HCT116 (cell line): ENCODE measurements around the gene DTX3L. TPM values are rescaled to one million over a fixed set of nuclear protein-coding genes. Genes with fewer than 3 reads are reported as not detected.

Source experiments
- ATAC-seq: fragments of 200-7000 bp; cut with Tn5 transposase; 2 replicates; pipeline ENCODE4 v1.9.1; 2020; ENCODE audit warnings: mild to moderate bottlenecking, moderate library complexity
- BruUV-seq: library from RNA; stranded (reverse); fragments of 400-500 nt; replicated peaks from 2 replicates; lab custom pipeline; 2021; lab: Mats Ljungman, UMichigan
- CTCF ChIA-PET: fragments of 300-600 bp; sonication (Branson Sonifier 250); formaldehyde crosslinking; loops from one replicate; lab custom pipeline; 2021; ENCODE audit warnings: antibody characterized with exemption; lab: Charles Lee
- POLR2A ChIA-PET: fragments of 300-600, 350-600 bp; sonication (Branson Sonifier 250); formaldehyde crosslinking; loops from one replicate; lab custom pipeline; 2021; ENCODE audit warnings: antibody characterized with exemption; lab: Charles Lee
- RAD21 ChIA-PET, 2 experiments: fragments of 300-600 bp; sonication (Branson Sonifier 250); formaldehyde crosslinking; loops; one replicate each; lab custom pipeline; 2023; ENCODE audit warnings: low total read pairs in 2 of 2; ENCODE audit not compliant: uncharacterized antibody in 2 of 2, unreplicated experiment in 2 of 2, low non-redundant PET in 1 of 2; lab: Charles Lee
- DNase-seq: peaks from one replicate; pipeline ENCODE4 v3.0.0-alpha.2; 2010; ENCODE audit warnings: low read depth, low spot score
- H2AFZ ChIP-seq: fragments of 200-600 bp; shearing (Covaris generic), sonication (generic); 2 replicates; pipeline ENCODE4 v1.6.1; 2017; ENCODE audit warnings: low read depth, mixed run types, mixed read lengths, antibody characterized with exemption, low read length; ENCODE audit not compliant: poor library complexity, severe bottlenecking
- H3K27ac ChIP-seq: 2 replicates; pipeline ENCODE4 v1.5.1; 2012; ENCODE audit warnings: low read depth, low read length
- H3K27me3 ChIP-seq: fragments of 200-600 bp; sonication (generic); 2 replicates; pipeline ENCODE4 v1.6.1; 2016; ENCODE audit warnings: mixed run types, low read length, mixed read lengths; ENCODE audit not compliant: insufficient read depth
- H3K36me3 ChIP-seq, 2 experiments: fragments of 200-500 bp in 1 of 2; fragments of 200-600 bp in 1 of 2; sonication (Bioruptor generic) in 1 of 2; sonication (generic) in 1 of 2; 2 replicates each; pipeline versions ENCODE4 v1.5.1 to v1.6.1; 2014 to 2016; ENCODE audit warnings: low read length in 2 of 2, inconsistent platforms in 1 of 2, mixed read lengths in 1 of 2, mixed run types in 1 of 2; ENCODE audit not compliant: insufficient read depth in 2 of 2, control insufficient read depth in 1 of 2
- H3K4me1 ChIP-seq, 2 experiments: fragments of 200-600 bp in 1 of 2; sonication (generic) in 1 of 2; 2 replicates each; pipeline versions ENCODE4 v1.5.1 to v1.6.1; 2012 to 2017; ENCODE audit warnings: low read length in 2 of 2, inconsistent platforms in 1 of 2, mild to moderate bottlenecking in 1 of 2, mixed read lengths in 1 of 2, mixed run types in 1 of 2, moderate library complexity in 1 of 2; ENCODE audit not compliant: insufficient read depth in 2 of 2, control insufficient read depth in 1 of 2
- H3K4me2 ChIP-seq: fragments of 200-600 bp; sonication (generic); 2 replicates; pipeline ENCODE4 v1.6.1; 2017; ENCODE audit warnings: mixed run types, low read length, mixed read lengths
- H3K4me3 ChIP-seq, 2 experiments: fragments of 200-600 bp in 1 of 2; sonication (generic) in 1 of 2; replicated peaks in 1 of 2; 2 replicates each; pipeline ENCODE4 v1.5.1; 2011 to 2016; ENCODE audit warnings: low read length in 2 of 2, control low read depth in 1 of 2, low read depth in 1 of 2, mild to moderate bottlenecking in 1 of 2, mixed read lengths in 1 of 2, mixed run types in 1 of 2
- H3K79me2 ChIP-seq: fragments of 200-600 bp; sonication (generic); 2 replicates; pipeline ENCODE4 v1.6.1; 2017; ENCODE audit warnings: mild to moderate bottlenecking, mixed run types, low read length, moderate library complexity, mixed read lengths; ENCODE audit not compliant: insufficient read depth
- H3K9ac ChIP-seq: fragments of 200-600 bp; sonication (generic); 2 replicates; pipeline ENCODE4 v1.6.1; 2016; ENCODE audit warnings: low read length, mixed read lengths
- H3K9me2 ChIP-seq: fragments of 200-600 bp; sonication (generic), shearing (Covaris generic); 2 replicates; pipeline ENCODE4 v1.6.1; 2017; ENCODE audit warnings: mixed run types, mild to moderate bottlenecking, moderate library complexity; ENCODE audit not compliant: insufficient read depth
- H3K9me3 ChIP-seq, 2 experiments: fragments of 200-500 bp in 1 of 2; fragments of 200-600 bp in 1 of 2; sonication (Bioruptor generic) in 1 of 2; sonication (generic) in 1 of 2; 2 replicates each; pipeline ENCODE4 v1.6.1; 2014 to 2017; ENCODE audit warnings: low read length in 2 of 2, mixed read lengths in 2 of 2, inconsistent platforms in 1 of 2, low read depth in 1 of 2, mild to moderate bottlenecking in 1 of 2, mixed run types in 1 of 2, moderate library complexity in 1 of 2; ENCODE audit not compliant: control insufficient read depth in 1 of 2, insufficient read depth in 1 of 2
- H4K20me1 ChIP-seq: fragments of 200-600 bp; sonication (generic), shearing (Covaris generic); 2 replicates; pipeline ENCODE4 v1.6.1; 2017; ENCODE audit warnings: mixed run types, mild to moderate bottlenecking, moderate library complexity; ENCODE audit not compliant: insufficient read depth
- CEBPB ChIP-seq: IDR thresholded peaks from 2 replicates; pipeline ENCODE4 v1.6.1; 2012; ENCODE audit warnings: low read depth
- CTCF ChIP-seq, 3 experiments: fragments of 200-600 bp in 1 of 3; sonication (generic) in 1 of 3; IDR thresholded peaks in 2 of 3; conservative IDR thresholded peaks in 1 of 3; 2 replicates each; pipeline ENCODE4 v1.5.1; 2012 to 2017; ENCODE audit warnings: low read depth in 2 of 3, low read length in 2 of 3, antibody characterized with exemption in 1 of 3, borderline replicate concordance in 1 of 3, control low read depth in 1 of 3, mild to moderate bottlenecking in 1 of 3, mixed read lengths in 1 of 3, mixed run types in 1 of 3, moderate library complexity in 1 of 3; ENCODE audit not compliant: insufficient read depth in 1 of 3
- EGR1 ChIP-seq: IDR thresholded peaks from 2 replicates; pipeline ENCODE4 v1.6.1; 2012; ENCODE audit warnings: low read depth
- EZH2 ChIP-seq: fragments of 200-600 bp; sonication (generic); IDR thresholded peaks from 2 replicates; pipeline ENCODE4 v1.6.1; 2017; ENCODE audit warnings: antibody characterized with exemption, mixed run types
- EZH2phosphoT487 ChIP-seq: fragments of 200-600 bp; IDR thresholded peaks from 2 replicates; pipeline ENCODE4 v1.6.1; 2018; ENCODE audit warnings: antibody characterized with exemption, borderline replicate concordance
- JUND ChIP-seq: IDR thresholded peaks from 2 replicates; pipeline ENCODE4 v1.6.1; 2012
- POLR2A ChIP-seq: IDR thresholded peaks from 2 replicates; pipeline ENCODE4 v1.7.0; 2011; ENCODE audit warnings: borderline replicate concordance; ENCODE audit not compliant: insufficient read depth, insufficient read length; ENCODE audit errors: extremely low read depth
- POLR2AphosphoS5 ChIP-seq: IDR thresholded peaks from 2 replicates; pipeline ENCODE4 v1.6.1; 2011; ENCODE audit warnings: mild to moderate bottlenecking, low read depth, low read length, moderate library complexity
- RAD21 ChIP-seq: IDR thresholded peaks from 2 replicates; pipeline ENCODE4 v1.6.1; 2012; ENCODE audit warnings: low read depth, mild to moderate bottlenecking
- REST ChIP-seq: IDR thresholded peaks from 2 replicates; pipeline ENCODE4 v1.6.1; 2012; ENCODE audit warnings: low read depth
- SP1 ChIP-seq: IDR thresholded peaks from 2 replicates; pipeline ENCODE4 v1.6.1; 2012; ENCODE audit warnings: low read depth
- SRF ChIP-seq: IDR thresholded peaks from 2 replicates; pipeline ENCODE4 v1.6.1; 2012; ENCODE audit warnings: low read depth
- TCF7L2 ChIP-seq: IDR thresholded peaks from 2 replicates; pipeline ENCODE4 v1.7.0; 2011; ENCODE audit warnings: borderline replicate concordance, inconsistent platforms; ENCODE audit not compliant: insufficient read depth, insufficient read length; ENCODE audit errors: extremely low read depth
- YY1 ChIP-seq: IDR thresholded peaks from 2 replicates; pipeline ENCODE4 v1.6.1; 2011; ENCODE audit warnings: low read length, low read depth, moderate library complexity, mild to moderate bottlenecking; ENCODE audit not compliant: insufficient replicate concordance; ENCODE audit errors: extremely low read depth
- ZBTB33 ChIP-seq: IDR thresholded peaks from 2 replicates; pipeline ENCODE4 v1.6.1; 2011; ENCODE audit warnings: mild to moderate bottlenecking, low read length, moderate library complexity; ENCODE audit not compliant: insufficient replicate concordance; ENCODE audit errors: extremely low read depth
- ZNF274 ChIP-seq: fragments of 200-500 bp; sonication (Bioruptor generic); IDR thresholded peaks from 2 replicates; pipeline ENCODE4 v1.6.1; 2014; ENCODE audit warnings: mild to moderate bottlenecking, low read depth, low read length, inconsistent platforms
- intact Hi-C: fragments of 100-400 bp; cut with micrococcal nuclease; formaldehyde crosslinking; loops from 2 replicates; pipeline ENCODE4 v1.10.0; 2022
- total RNA-seq: library from RNA; stranded (reverse); gene quantifications from one replicate; pipeline ENCODE4 v1.2.1, GENCODE V29; 2021; ENCODE audit not compliant: unreplicated experiment

DTX3L gene
- total RNA-seq, 1 experiment from 2014 or later: 13.1 TPM

GRCh38 chr3:122608916-122609315, 44.8 kb downstream of the DTX3L start (continued):
- TF ChIP-seq EGR1 (no peak), POLR2A (no peak), EZH2phosphoT487 (no peak), POLR2AphosphoS5 (no peak)

GRCh38 chr3:122609798-122610559, 45.8 kb downstream of the DTX3L start:
- intact Hi-C loops: no loop called here
- no peaks in the 10 kb centered on the region for H3K79me2 ChIP-seq
- peak overlapping the region; percentile 35 for H3K9ac ChIP-seq
- ATAC-seq (peak; percentile 88), DNase-seq (peak; percentile 13)
- no peaks in the 10 kb centered on the region for H4K20me1 ChIP-seq
- peak overlapping the region; percentile 72 for H3K4me2 ChIP-seq
- peaks cover 3 to 15% of the 10 kb centered on the region in 2 experiments; a peak in 3 of 4 replicates for H3K4me1 ChIP-seq
- ChIA-PET CTCF (interaction anchor here (0.9 kb wide), 1 partner anchor 12 kb away, joined by 3 read pairs; no protein-coding TSS in a partner anchor), RAD21 (no interaction called here), POLR2A (interaction anchor here (1.1 kb wide), 1 partner anchor 19 kb away, joined by 3 read pairs; no protein-coding TSS in a partner anchor)
- H3K27ac ChIP-seq: peak overlapping the region; percentile 4; the same call in 1 of the 2 replicates
- H3K9me2 ChIP-seq: no peaks in the 10 kb centered on the region
- peak overlapping the region; percentile 92 for H2AFZ ChIP-seq
- H3K4me3 ChIP-seq: peak overlapping the region; percentile 3 to 45; a peak in 3 of 4 replicates
- no TSS peak for BruUV-seq
- no peaks in the 10 kb centered on the region for H3K36me3 ChIP-seq
- no peaks in the 10 kb centered on the region for H3K27me3 ChIP-seq
- no peaks in the 10 kb centered on the region for H3K9me3 ChIP-seq
- TF ChIP-seq ZNF274 (no peak), JUND (peak; percentile 90), EZH2phosphoT487 (no peak), SP1 (peak; percentile 67), EGR1 (no peak), CEBPB (no peak), CTCF (IDR thresholded peaks at IDR 0.05 in 2 of 3, conservative IDR thresholded peaks at IDR 0.05 in 1 of 3; ENCODE audit: borderline replicate concordance in 1 of 3, insufficient read depth in 1 of 3, low read depth in 2 of 3, low read length in 2 of 3) (no peak), TCF7L2 (no peak), SRF (peak; percentile 45; the same call in 1 of the 2 replicates), REST (no peak), POLR2A (no peak), YY1 (no peak), ZBTB33 (no peak), EZH2 (no peak), RAD21 (0 out of 2 replicates have a peak, but pooled peaks have one; percentile 10)
